ENCODE results near the gene TNNI3.
"Not testable (repeated sequence)": the region's sequence is repeated elsewhere in the genome, so short reads cannot be mapped to it uniquely, and the experiment has no call there.

TNNI3 gene

DNA sequence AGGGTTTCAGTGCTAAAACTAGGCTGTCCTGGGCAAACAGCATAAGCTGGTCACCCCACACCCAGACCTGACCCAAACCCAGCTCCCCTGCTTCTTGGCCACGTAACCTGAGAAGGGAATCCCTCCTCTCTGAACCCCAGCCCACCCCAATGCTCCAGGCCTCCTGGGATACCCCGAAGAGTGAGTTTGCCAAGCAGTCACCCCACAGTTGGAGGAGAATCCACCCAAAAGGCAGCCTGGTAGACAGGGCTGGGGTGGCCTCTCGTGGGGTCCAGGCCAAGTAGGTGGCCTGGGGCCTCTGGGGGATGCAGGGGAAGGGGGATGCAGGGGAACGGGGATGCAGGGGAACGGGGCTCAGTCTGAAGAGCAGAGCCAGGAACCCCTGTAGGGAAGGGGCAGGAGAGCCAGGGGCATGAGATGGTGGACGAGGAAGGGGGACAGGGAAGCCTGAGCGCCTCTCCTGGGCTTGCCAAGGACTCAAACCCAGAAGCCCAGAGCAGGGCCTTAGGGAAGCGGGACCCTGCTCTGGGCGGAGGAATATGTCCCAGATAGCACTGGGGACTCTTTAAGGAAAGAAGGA is 42.9 kb downstream of the TNNI3 start:
- DNase-seq = no peak

DNA sequence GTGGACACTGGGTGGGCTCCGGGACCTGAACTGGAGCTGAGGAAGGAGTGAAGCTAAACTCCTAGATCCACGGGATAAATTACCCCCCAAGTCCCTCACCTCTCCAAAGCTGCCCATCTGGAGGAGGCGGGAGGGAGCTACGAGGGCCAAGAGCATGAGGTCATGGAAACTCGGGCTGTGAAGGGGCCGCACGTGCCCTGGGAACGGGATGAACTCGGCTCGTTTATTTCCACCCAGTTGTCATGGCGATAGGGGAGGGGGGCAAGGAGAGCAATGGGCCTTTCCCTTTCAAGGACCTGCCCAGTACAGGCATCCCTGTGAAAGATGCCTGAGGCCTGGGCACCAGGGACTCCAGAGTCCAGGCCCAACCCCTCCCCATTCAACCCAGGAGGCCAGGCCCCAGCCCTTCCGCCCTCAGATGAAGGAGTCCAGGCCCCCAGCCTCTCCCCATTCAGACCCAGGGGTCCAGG is 43.9 kb downstream of the TNNI3 start:
- peak in 42 of 56 donors; percentile 4 to 80 (median 54) for DNase-seq

DNA sequence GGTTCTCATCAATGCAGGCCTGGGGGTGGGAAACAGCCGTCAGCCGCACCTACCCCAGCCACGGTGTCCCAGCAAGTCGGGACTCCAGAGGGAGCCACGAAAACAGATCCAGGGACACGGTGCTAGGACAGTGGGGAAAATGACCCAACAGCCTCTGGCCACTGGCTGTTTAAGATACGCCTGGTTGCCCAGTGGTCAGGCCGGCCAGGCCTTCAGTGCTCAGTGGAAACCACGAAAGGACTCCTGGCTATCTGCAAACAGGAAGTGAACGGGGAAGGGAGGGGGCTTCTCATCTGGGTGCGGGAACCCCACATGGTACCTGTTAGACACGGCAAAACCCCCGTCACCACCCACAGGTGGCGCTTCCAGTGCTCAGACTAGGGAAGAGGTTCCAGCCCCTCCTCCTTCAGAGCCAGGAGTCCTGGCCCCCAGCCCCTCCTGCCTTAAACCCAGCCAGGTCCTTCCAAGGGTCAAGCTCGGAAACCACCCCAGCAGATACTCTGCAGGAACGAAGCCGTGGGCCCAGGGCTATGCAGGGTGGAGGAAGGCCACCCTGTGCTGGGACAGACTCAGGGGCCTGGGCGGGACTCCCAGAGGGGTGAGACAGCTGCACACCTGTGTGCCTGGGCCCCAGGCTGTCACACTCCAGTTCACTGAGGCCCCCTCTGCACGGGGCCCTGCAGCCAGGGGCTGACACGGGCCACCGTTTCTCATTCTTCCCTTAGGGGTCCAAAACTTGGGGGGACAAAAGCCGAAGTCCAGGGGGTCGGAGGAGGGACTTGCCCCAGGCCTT is 44.6 kb downstream of the TNNI3 start:
- no peak for DNase-seq

DNA sequence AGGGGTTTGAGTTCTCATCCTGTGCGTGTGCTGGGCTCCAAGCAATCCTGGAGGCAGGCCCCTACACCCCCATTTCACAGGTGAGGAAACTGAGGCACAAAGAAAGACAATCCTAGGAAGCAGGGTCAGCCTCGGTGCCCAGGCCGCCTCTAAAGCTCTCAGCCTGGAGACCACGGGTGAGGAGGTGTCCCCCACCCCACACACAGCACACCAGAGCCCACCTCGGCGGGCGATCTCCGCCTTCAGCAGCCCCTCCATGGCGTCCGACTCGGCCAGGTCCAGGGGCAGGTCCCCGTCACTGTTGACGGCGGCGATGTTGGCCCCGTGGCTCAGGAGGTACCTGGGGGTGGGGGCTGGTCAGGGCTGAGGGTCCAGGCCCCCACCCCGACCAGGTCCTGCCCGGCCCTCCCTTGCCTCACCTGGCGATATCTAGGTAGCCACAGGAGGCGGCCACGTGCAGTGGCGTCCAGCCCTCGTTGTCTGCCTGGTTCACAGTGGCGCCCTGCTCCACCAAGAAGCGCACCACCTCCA is 45.2 kb downstream of the TNNI3 start:
- DNase-seq = no peak

DNA sequence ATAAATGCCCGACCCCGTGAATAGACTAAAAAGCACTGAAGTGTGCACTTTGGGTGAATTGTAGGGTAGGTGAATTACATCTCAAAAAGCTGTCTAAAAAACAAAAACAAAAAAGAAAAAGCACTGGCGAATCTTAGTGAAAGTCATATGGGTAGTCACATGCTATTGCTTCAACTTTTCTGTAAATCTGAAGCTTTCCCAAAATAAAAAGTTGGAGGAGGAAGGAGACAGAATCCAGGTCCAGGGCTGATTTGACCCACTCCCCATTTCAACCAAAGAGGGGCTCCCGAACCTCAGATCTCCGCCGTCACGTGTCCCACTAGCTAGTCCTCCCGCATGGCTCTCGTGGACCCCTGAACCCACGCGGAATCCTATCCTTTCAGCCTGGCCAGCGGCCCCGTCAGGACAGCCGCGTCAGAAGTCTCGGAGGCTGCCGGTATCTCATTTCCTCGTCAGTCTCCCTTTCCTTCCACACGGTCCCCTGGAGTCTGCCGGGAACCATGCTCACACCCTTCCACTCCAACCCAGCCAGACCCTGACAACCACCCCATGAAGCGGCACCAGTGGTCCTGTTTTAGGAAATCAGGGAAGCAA is 46.2 kb downstream of the TNNI3 start:
- no peak for DNase-seq

DNA sequence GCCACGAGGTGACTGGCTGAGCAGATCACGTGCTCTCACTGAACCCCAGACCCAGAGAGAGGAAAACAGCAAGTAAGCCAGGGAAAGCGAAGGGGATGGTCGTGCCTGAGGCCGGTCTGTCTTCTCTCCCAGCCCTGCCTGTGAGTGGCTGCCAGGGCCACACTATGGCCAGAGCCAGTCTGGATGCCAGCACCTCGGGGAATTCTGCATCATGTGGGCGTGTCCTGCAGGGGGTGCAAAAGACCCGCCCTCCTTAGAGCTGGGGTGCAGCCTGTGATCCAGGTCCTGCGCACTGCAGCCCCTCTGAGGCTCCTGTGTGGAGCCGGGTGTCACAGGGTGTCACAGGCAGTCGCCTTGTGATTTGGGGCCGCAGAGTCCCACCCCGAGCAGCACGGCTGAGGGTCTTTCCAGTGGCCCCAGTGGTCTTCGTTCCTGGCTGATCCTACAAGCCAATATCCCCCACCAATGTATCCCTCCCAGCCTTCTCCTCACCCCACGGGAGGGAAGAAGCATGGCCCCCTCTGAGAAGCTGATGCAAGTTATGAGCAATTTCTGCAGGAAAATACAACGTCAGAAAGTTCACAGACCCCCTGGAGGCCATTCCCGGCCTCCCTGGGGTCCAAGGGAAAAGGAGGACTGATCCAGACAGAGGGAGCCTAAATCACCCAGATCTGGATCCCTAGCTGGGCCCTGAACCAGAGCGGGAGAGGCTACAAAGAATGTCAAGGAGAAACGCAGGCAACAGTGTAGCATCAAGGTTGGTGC is 47.8 kb downstream of the TNNI3 start:
- no peak for DNase-seq

DNA sequence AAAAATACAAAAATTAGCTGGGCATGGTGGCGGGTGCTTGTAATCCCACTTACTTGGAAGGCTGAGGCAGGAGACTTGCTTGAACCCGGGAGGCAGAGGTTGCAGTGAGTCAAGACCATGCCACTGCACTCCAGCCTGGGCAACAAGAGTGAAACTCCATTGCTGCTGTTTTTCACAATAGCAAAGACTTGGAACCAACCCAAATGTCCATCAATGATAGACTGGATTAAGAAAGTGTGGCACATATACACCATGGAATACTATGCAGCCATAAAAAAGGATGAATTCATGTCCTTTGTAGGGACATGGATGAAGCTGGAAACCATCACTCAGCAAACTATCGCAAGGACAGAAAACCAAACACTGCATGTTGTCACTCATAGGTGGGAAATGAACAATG is 50.3 kb downstream of the TNNI3 start:
- not testable (repeated sequence) for DNase-seq

DNA sequence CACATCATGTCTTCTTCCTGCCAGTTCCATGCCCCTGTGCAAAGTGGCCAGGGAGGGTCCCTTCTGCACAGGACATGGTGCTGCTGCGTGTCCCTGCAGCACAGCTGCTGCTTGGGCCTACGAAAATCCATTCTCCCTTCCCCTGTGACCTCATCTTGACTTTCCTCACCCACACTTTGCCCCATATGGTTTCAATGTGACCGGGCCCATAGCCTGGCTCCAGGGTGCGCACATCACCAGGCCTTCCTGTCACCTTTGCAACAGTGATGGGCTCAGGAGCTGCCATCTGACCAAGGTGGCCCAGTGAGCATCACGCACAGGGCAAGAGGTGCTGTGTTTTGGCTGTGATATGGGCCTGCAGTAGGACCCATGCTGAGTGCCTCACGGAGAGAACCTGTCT is 50.9 kb downstream of the TNNI3 start:
- no peak for DNase-seq

DNA sequence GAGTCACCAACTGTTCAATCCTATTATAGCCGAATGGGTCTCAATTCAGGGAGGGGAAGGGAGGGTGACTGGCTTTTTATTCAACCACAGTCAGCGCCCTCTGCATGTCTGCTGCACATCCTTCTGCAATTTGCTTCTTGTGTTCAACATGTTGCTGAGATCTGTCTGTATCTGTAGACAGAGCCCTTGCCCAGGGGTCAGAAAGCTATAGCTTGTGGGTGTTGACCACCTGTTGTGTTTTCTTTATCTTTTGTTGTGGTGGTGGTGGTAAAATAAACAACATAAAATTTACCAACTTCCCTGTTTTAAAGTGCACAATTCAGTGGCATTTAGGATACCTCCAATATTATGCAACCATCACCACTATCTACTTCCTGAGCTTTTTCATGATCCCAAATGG is 52.3 kb downstream of the TNNI3 start:
- no peak for DNase-seq

DNA sequence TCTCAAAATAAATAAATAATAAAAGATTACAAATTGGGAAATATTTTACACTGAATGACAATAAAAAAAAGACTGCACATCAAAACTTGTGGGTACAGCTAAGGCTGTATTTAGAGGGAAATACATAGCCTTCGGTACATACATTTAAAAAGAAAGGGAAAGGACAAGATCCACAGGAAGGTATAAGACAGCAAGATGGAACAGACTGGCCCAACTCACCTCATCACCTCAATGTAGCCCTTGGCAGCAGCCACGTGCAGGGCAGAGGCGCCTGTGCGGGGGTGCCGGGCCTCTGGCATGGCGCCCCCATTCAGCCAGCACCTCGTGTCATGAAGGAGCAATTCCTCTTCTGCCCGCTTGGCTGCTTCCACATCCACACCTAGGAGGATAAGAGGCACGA is 54.3 kb downstream of the TNNI3 start:
- no peak for DNase-seq
